Body of pancreas (tissue), 4 donors: Measurements from ENCODE around the gene KANSL2.

Source experiments
- POLR2A ChIP-seq, 3 donors: fragments of 450-650 bp; IDR thresholded peaks; one replicate each; pipeline ENCODE4 v1.6.1; 2016; ENCODE audit warnings: antibody characterized with exemption in 3 of 3, mild to moderate bottlenecking in 2 of 3
- TF ChIP-seq, protein P1 (sequence below), 7 experiments: fragments of 450-650 bp in 4 of 7; fragments of 200-600 bp in 3 of 7; sonication (generic) in 3 of 7; IDR thresholded peaks; one replicate each; pipeline ENCODE4 v1.5.1; 2016 to 2019; ENCODE audit warnings: antibody characterized with exemption in 7 of 7

DNA sequence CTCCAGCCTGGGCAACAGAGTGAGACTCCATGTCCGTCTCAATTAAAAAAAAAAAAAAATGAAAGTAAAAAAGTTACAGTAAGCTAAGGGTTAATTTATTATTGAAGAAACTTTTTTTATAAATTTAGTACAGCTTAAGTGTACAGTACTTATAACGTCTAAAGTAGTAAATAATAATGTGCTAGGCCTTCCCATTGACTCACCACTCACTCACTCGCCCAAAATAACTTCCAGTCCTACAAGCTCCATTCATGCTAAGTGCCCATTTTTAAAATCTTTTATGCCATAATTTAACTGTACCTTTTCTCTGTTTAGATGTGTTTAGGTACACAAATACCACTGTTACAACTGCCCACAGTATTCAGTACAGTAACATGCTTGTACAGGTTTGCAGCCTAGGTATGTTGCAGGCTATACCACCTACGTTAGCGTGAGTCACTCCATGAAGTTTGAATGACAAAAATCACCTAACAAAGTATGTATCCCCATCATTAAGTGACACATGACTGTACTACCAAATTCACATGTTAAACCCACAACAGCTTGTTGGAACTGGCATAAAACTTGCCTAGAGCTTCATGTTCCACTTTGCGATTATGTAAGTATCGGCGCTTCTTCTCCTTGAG is 10.7 kb downstream of the KANSL2 start:
- TF ChIP-seq, protein P1, sequence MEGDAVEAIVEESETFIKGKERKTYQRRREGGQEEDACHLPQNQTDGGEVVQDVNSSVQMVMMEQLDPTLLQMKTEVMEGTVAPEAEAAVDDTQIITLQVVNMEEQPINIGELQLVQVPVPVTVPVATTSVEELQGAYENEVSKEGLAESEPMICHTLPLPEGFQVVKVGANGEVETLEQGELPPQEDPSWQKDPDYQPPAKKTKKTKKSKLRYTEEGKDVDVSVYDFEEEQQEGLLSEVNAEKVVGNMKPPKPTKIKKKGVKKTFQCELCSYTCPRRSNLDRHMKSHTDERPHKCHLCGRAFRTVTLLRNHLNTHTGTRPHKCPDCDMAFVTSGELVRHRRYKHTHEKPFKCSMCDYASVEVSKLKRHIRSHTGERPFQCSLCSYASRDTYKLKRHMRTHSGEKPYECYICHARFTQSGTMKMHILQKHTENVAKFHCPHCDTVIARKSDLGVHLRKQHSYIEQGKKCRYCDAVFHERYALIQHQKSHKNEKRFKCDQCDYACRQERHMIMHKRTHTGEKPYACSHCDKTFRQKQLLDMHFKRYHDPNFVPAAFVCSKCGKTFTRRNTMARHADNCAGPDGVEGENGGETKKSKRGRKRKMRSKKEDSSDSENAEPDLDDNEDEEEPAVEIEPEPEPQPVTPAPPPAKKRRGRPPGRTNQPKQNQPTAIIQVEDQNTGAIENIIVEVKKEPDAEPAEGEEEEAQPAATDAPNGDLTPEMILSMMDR (IDR thresholded peaks at IDR 0.05) = no peak
- TF ChIP-seq POLR2A (IDR thresholded peaks at IDR 0.05) = no peak
